GM18502 (cell line): ENCODE results near the gene WNT3A.

Experiments
- ATAC-seq: cut with Tn5 transposase; IDR thresholded peaks from one replicate; pipeline ENCODE4 v1.9.1; 2021; ENCODE audit warnings: mild to moderate bottlenecking; ENCODE audit not compliant: unreplicated experiment, poor library complexity

Gene WNT3A

GRCh38 chr1:227998374-227999055, 8.3 kb upstream of the WNT3A start:
- no peak for ATAC-seq

- ATAC-seq = peak; percentile 92
These were observed 7.5 kb upstream of the WNT3A start for GRCh38 chr1:227999056-227999930.

- no peak for ATAC-seq
These were observed 6.4 kb upstream of the WNT3A start for GRCh38 chr1:228000416-228000815.

GRCh38 chr1:228000836-228001563, 5.8 kb upstream of the WNT3A start:
- ATAC-seq = no peak

- no peak for ATAC-seq
These were observed 4.9 kb upstream of the WNT3A start for GRCh38 chr1:228001738-228002535.

GRCh38 chr1:228002792-228003191, 4.0 kb upstream of the WNT3A start:
- ATAC-seq = no peak

GRCh38 chr1:228003461-228004330, 3.1 kb upstream of the WNT3A start:
- no peak for ATAC-seq

GRCh38 chr1:228004331-228004855, 2.4 kb upstream of the WNT3A start:
- peak; percentile 46 for ATAC-seq

GRCh38 chr1:228004856-228005462, 1.8 kb upstream of the WNT3A start:
- ATAC-seq = no peak

GRCh38 chr1:228005511-228006033, 1.2 kb upstream of the WNT3A start:
- no peak for ATAC-seq

GRCh38 chr1:228006034-228006785, 588 bp upstream of the WNT3A start:
- no peak for ATAC-seq

GRCh38 chr1:228007049-228007800, 427 bp downstream of the WNT3A start:
- ATAC-seq = no peak

- no peak for ATAC-seq
These were observed 1.1 kb downstream of the WNT3A start for GRCh38 chr1:228007801-228008341.

GRCh38 chr1:228008391-228009115, 1.8 kb downstream of the WNT3A start:
- no peak for ATAC-seq

- ATAC-seq = no peak
These were observed 2.5 kb downstream of the WNT3A start for GRCh38 chr1:228009116-228009827.
